GM12878 (cell line): ENCODE measurements around the gene RIPK4.

ENCODE experiments used
- ASH2L ChIP-seq: fragments of 300-600, 200-600 bp; sonication (generic); IDR thresholded peaks from 2 replicates; pipeline ENCODE4 v1.6.1; 2017; ENCODE audit warnings: low read depth, mild to moderate bottlenecking, borderline replicate concordance
- BCL11A ChIP-seq: IDR thresholded peaks from 2 replicates; pipeline ENCODE4 v1.6.1; 2011; ENCODE audit warnings: low read depth, low read length
- CREB1 ChIP-seq: IDR thresholded peaks from 2 replicates; pipeline ENCODE4 v1.6.1; 2012; ENCODE audit warnings: low read depth, mild to moderate bottlenecking, inconsistent platforms
- ESRRA ChIP-seq: IDR thresholded peaks from 2 replicates; pipeline ENCODE4 v1.6.1; 2012; ENCODE audit warnings: mild to moderate bottlenecking, low read length, improper control_type of control experiment
- EZH2 ChIP-seq: IDR thresholded peaks from 2 replicates; pipeline ENCODE4 v1.6.1; 2012; ENCODE audit warnings: low read depth, mild to moderate bottlenecking, control low read depth, inconsistent platforms, low read length, borderline replicate concordance; ENCODE audit not compliant: control insufficient read depth
- KAT2A ChIP-seq: conservative IDR thresholded peaks from 2 replicates; pipeline ENCODE4 v1.6.1; 2011; ENCODE audit warnings: low read depth, low read length; ENCODE audit not compliant: control insufficient read depth
- POLR2A ChIP-seq: IDR thresholded peaks from 2 replicates; pipeline ENCODE4 v1.6.1; 2011; ENCODE audit warnings: low read depth, mild to moderate bottlenecking, low read length
- TAF1 ChIP-seq: IDR thresholded peaks from 2 replicates; pipeline ENCODE4 v1.6.1; 2011; ENCODE audit warnings: mild to moderate bottlenecking, low read depth, low read length, borderline replicate concordance
- TF ChIP-seq, protein P1 (sequence below): fragments of 450-650 bp; IDR thresholded peaks from 2 replicates; pipeline ENCODE4 v1.6.1; 2017; ENCODE audit warnings: mild to moderate bottlenecking
- TF ChIP-seq, protein P2 (sequence below): fragments of 450-650 bp; IDR thresholded peaks from 2 replicates; pipeline ENCODE4 v1.6.1; 2016; ENCODE audit warnings: mild to moderate bottlenecking
- TF ChIP-seq, protein P3 (sequence below), 3 experiments: IDR thresholded peaks in 2 of 3; conservative IDR thresholded peaks in 1 of 3; 2 replicates each; pipeline ENCODE4 v1.5.1; 2011; ENCODE audit warnings: low read depth in 3 of 3, low read length in 3 of 3, mild to moderate bottlenecking in 3 of 3, control low read depth in 2 of 3, moderate library complexity in 2 of 3, inconsistent platforms in 1 of 3, mixed read lengths in 1 of 3; ENCODE audit not compliant: control insufficient read depth in 2 of 3, insufficient read depth in 1 of 3; ENCODE audit errors: extremely low read depth in 1 of 3

DNA sequence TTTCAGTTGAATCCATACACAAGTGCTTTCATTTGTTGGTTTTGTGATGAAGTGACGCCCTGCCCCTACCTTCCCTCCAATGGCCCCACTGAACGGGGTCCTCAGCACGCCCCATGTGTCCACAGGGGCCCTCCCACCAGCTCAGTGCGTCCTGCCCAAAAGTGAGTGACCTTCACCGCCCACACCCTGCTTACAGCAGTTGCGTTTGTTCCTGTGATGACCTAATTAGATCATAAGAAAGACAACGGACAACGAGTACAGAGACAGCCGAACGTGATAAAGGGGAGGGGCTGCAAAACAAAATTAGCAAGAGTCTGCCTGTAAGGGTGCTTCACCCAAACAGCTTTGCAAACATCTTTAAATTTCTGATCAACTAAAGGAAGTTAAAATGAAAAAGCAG lies 38.2 kb upstream of the RIPK4 start:
- TF ChIP-seq TAF1 (no peak), KAT2A (no peak), BCL11A (no peak), CREB1 (no peak), ASH2L (no peak), POLR2A (no peak), ESRRA (no peak), EZH2 (no peak)
- TF ChIP-seq, protein P1, sequence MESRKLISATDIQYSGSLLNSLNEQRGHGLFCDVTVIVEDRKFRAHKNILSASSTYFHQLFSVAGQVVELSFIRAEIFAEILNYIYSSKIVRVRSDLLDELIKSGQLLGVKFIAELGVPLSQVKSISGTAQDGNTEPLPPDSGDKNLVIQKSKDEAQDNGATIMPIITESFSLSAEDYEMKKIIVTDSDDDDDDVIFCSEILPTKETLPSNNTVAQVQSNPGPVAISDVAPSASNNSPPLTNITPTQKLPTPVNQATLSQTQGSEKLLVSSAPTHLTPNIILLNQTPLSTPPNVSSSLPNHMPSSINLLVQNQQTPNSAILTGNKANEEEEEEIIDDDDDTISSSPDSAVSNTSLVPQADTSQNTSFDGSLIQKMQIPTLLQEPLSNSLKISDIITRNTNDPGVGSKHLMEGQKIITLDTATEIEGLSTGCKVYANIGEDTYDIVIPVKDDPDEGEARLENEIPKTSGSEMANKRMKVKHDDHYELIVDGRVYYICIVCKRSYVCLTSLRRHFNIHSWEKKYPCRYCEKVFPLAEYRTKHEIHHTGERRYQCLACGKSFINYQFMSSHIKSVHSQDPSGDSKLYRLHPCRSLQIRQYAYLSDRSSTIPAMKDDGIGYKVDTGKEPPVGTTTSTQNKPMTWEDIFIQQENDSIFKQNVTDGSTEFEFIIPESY, result no peak
- TF ChIP-seq, protein P2, sequence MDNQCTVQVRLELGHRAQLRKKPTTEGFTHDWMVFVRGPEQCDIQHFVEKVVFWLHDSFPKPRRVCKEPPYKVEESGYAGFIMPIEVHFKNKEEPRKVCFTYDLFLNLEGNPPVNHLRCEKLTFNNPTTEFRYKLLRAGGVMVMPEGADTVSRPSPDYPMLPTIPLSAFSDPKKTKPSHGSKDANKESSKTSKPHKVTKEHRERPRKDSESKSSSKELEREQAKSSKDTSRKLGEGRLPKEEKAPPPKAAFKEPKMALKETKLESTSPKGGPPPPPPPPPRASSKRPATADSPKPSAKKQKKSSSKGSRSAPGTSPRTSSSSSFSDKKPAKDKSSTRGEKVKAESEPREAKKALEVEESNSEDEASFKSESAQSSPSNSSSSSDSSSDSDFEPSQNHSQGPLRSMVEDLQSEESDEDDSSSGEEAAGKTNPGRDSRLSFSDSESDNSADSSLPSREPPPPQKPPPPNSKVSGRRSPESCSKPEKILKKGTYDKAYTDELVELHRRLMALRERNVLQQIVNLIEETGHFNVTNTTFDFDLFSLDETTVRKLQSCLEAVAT, result no peak
- TF ChIP-seq, protein P3, sequence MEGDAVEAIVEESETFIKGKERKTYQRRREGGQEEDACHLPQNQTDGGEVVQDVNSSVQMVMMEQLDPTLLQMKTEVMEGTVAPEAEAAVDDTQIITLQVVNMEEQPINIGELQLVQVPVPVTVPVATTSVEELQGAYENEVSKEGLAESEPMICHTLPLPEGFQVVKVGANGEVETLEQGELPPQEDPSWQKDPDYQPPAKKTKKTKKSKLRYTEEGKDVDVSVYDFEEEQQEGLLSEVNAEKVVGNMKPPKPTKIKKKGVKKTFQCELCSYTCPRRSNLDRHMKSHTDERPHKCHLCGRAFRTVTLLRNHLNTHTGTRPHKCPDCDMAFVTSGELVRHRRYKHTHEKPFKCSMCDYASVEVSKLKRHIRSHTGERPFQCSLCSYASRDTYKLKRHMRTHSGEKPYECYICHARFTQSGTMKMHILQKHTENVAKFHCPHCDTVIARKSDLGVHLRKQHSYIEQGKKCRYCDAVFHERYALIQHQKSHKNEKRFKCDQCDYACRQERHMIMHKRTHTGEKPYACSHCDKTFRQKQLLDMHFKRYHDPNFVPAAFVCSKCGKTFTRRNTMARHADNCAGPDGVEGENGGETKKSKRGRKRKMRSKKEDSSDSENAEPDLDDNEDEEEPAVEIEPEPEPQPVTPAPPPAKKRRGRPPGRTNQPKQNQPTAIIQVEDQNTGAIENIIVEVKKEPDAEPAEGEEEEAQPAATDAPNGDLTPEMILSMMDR (IDR thresholded peaks at IDR 0.05 in 2 of 3, conservative IDR thresholded peaks at IDR 0.05 in 1 of 3; ENCODE audit: control insufficient read depth in 2 of 3, extremely low read depth in 1 of 3, insufficient read depth in 1 of 3, low read depth in 3 of 3, low read length in 3 of 3), result no peak
